GM23338 (cell line): ENCODE measurements around the gene ZNF488. TPM values are rescaled to one million over a fixed set of nuclear protein-coding genes. Genes with fewer than 3 reads are reported as not detected.

Source experiments
- ATAC-seq: fragments of 200-7000 bp; cut with Tn5 transposase; 3 replicates; pipeline ENCODE4 v1.9.1; 2020
- DNase-seq: peaks from one replicate; pipeline ENCODE4 v3.0.0-alpha.2; 2015; ENCODE audit warnings: low spot score
- H2AFZ ChIP-seq: fragments of 200-600 bp; sonication (generic); 2 replicates; pipeline ENCODE4 v1.8.0; 2016; ENCODE audit warnings: antibody characterized with exemption, mild to moderate bottlenecking, moderate library complexity
- H3F3A ChIP-seq: fragments of 200-600 bp; sonication (generic); replicated peaks from 2 replicates; pipeline ENCODE4 v1.8.0; 2017; ENCODE audit warnings: antibody characterized with exemption, mixed run types, low read depth
- H3K27ac ChIP-seq: fragments of 200-600 bp; sonication (generic); 2 replicates; pipeline ENCODE4 v1.6.1; 2016; ENCODE audit warnings: low read depth
- H3K27me3 ChIP-seq: fragments of 200-600 bp; sonication (generic); 2 replicates; pipeline ENCODE4 v1.8.0; 2016; ENCODE audit warnings: mild to moderate bottlenecking, mixed run types, moderate library complexity; ENCODE audit not compliant: insufficient read depth
- H3K36me3 ChIP-seq: fragments of 200-600 bp; sonication (generic); 2 replicates; pipeline ENCODE4 v1.8.0; 2016; ENCODE audit warnings: mild to moderate bottlenecking; ENCODE audit not compliant: insufficient read depth
- H3K4me1 ChIP-seq: fragments of 200-600 bp; sonication (generic); 2 replicates; pipeline ENCODE4 v1.8.0; 2016; ENCODE audit warnings: mild to moderate bottlenecking, moderate library complexity; ENCODE audit not compliant: insufficient read depth
- H3K4me2 ChIP-seq: fragments of 200-600 bp; sonication (generic); 2 replicates; pipeline ENCODE4 v1.7.1; 2017; ENCODE audit warnings: mixed run types
- H3K4me3 ChIP-seq: fragments of 200-600 bp; sonication (generic); 2 replicates; pipeline ENCODE4 v1.6.1; 2016; ENCODE audit warnings: mixed run types
- H3K79me2 ChIP-seq: fragments of 200-600 bp; sonication (generic); replicated peaks from 2 replicates; pipeline ENCODE4 v1.8.0; 2017; ENCODE audit warnings: mild to moderate bottlenecking; ENCODE audit not compliant: insufficient read depth
- H3K9me2 ChIP-seq: fragments of 200-600 bp; sonication (generic); 2 replicates; pipeline ENCODE4 v1.8.0; 2017; ENCODE audit not compliant: insufficient read depth
- H4K20me1 ChIP-seq: fragments of 200-600 bp; sonication (generic); replicated peaks from 2 replicates; pipeline ENCODE4 v1.8.0; 2017; ENCODE audit warnings: mild to moderate bottlenecking; ENCODE audit not compliant: insufficient read depth
- H3K27ac Mint-ChIP-seq: 2 replicates; pipeline ENCODE4 v1.8.0; 2020; ENCODE audit warnings: inconsistent platforms, mild to moderate bottlenecking, moderate library complexity, mixed read lengths
- H3K27me3 Mint-ChIP-seq: 3 replicates; pipeline ENCODE4 v1.8.0; 2022; ENCODE audit warnings: low read depth, mild to moderate bottlenecking, moderate library complexity, mixed read lengths, inconsistent platforms; ENCODE audit not compliant: insufficient read depth, poor library complexity
- H3K36me3 Mint-ChIP-seq: 3 replicates; pipeline ENCODE4 v1.8.0; 2021; ENCODE audit warnings: low read depth, mild to moderate bottlenecking, inconsistent platforms, moderate library complexity, mixed read lengths
- H3K4me1 Mint-ChIP-seq: 3 replicates; pipeline ENCODE4 v1.8.0; 2020; ENCODE audit warnings: mild to moderate bottlenecking, inconsistent platforms, mixed read lengths
- H3K4me3 Mint-ChIP-seq: 3 replicates; pipeline ENCODE4 v1.8.0; 2021; ENCODE audit warnings: moderate library complexity, mild to moderate bottlenecking, inconsistent platforms, mixed read lengths
- H3K9me3 Mint-ChIP-seq: 3 replicates; pipeline ENCODE4 v1.8.0; 2020; ENCODE audit warnings: moderate library complexity, mild to moderate bottlenecking, inconsistent platforms, mixed read lengths
- ETS1 ChIP-seq: IDR thresholded peaks from 2 replicates; pipeline ENCODE4 v1.6.1; 2016; ENCODE audit warnings: antibody characterized with exemption
- EZH2 ChIP-seq: fragments of 200-600 bp; sonication (generic); IDR thresholded peaks from one replicate; pipeline ENCODE4 v1.8.0; 2017; ENCODE audit warnings: antibody characterized with exemption, mild to moderate bottlenecking, low read depth; ENCODE audit not compliant: unreplicated experiment
- EZH2phosphoT487 ChIP-seq: fragments of 200-600 bp; sonication (generic); IDR thresholded peaks from one replicate; pipeline ENCODE4 v1.8.1; 2018; ENCODE audit warnings: antibody characterized with exemption; ENCODE audit not compliant: unreplicated experiment
- JUNB ChIP-seq: IDR thresholded peaks from one replicate; pipeline ENCODE4 v1.6.1; 2016; ENCODE audit warnings: antibody characterized with exemption; ENCODE audit not compliant: unreplicated experiment
- NANOG ChIP-seq: IDR thresholded peaks from 2 replicates; pipeline ENCODE4 v1.6.1; 2016; ENCODE audit warnings: antibody characterized with exemption, borderline replicate concordance
- POLR2AphosphoS5 ChIP-seq: IDR thresholded peaks from 2 replicates; pipeline ENCODE4 v1.6.1; 2016; ENCODE audit warnings: antibody characterized with exemption, low read depth
- REST ChIP-seq: IDR thresholded peaks from one replicate; pipeline ENCODE4 v1.6.1; 2018; ENCODE audit warnings: antibody characterized with exemption; ENCODE audit not compliant: unreplicated experiment
- STAT1 ChIP-seq: IDR thresholded peaks from one replicate; pipeline ENCODE4 v1.6.1; 2016; ENCODE audit warnings: antibody characterized with exemption; ENCODE audit not compliant: unreplicated experiment
- ZNF114 ChIP-seq: fragments of 250-450 bp; sonication (Bioruptor Pico); IDR thresholded peaks from 2 replicates; pipeline ENCODE4 v1.5.0; 2020; ENCODE audit warnings: mild to moderate bottlenecking, moderate library complexity
- ZNF331 ChIP-seq: fragments of 250-450 bp; sonication (Bioruptor Pico); IDR thresholded peaks from 2 replicates; pipeline ENCODE4 v1.5.0; 2020; ENCODE audit warnings: low read depth, mild to moderate bottlenecking, moderate library complexity
- ZNF462 ChIP-seq: fragments of 250-450 bp; sonication (Bioruptor Pico); IDR thresholded peaks from 2 replicates; pipeline ENCODE4 v1.5.0; 2020; ENCODE audit warnings: mild to moderate bottlenecking, moderate library complexity
- polyA plus RNA-seq: library from polyadenylated mRNA; unstranded; fragments of >200 nt; fragmentation: Nextera tagmentation; extraction: Ambion mirVana; gene quantifications from 2 replicates; pipeline ENCODE4 v1.2.1, GENCODE V29; 2016
- total RNA-seq: library from RNA; depleted of rRNA; stranded (reverse); fragments of >200 nt; shearing (Covaris generic); gene quantifications from 2 replicates; pipeline ENCODE4 v1.2.3, GENCODE V29; 2014

The ZNF488 gene
- total and polyA plus RNA-seq, 2 experiments from 2014 or later: 2.5 to 5.2 TPM

- TF ChIP-seq EZH2: no peak
- TF ChIP-seq JUNB: no peak
- no peak for TF ChIP-seq EZH2phosphoT487
- TF ChIP-seq NANOG: no peak
- TF ChIP-seq ZNF114 (CRISPR knock-in tag): no peak
These were observed 19.7 kb downstream of the ZNF488 start (continued) for GRCh38 chr10:47364366-47364765.

GRCh38 chr10:47363781-47364180, 20.3 kb downstream of the ZNF488 start:
- Histone ChIP-seq H3K36me3 (no peaks in the 10 kb centered on the region), H3K4me3 (no peak overlapping the region), H2AFZ (no peak overlapping the region), H3K9me2 (no peaks in the 10 kb centered on the region), H3K79me2 (no peaks in the 10 kb centered on the region), H3K4me1 (no peaks in the 10 kb centered on the region), H3K27ac (no peak overlapping the region), H3K4me2 (no peak overlapping the region), H3F3A (no peaks in the 10 kb centered on the region), H3K27me3 (no peaks in the 10 kb centered on the region), H4K20me1 (no peaks in the 10 kb centered on the region)
- ATAC-seq (no peak), DNase-seq (no peak)
- TF ChIP-seq EZH2 (no peak), JUNB (no peak), POLR2AphosphoS5 (no peak), ZNF462 (no peak), ETS1 (no peak), ZNF114 (CRISPR knock-in tag) (no peak), ZNF331 (CRISPR knock-in tag) (no peak), NANOG (no peak), STAT1 (no peak), REST (no peak)
- no peaks in the 10 kb centered on the region for H3K36me3 Mint-ChIP-seq
- H3K4me1 Mint-ChIP-seq: peaks cover 15% of the 10 kb centered on the region
- H3K27ac Mint-ChIP-seq: no peak overlapping the region
- H3K27me3 Mint-ChIP-seq: peaks cover 7% of the 10 kb centered on the region
- H3K9me3 Mint-ChIP-seq: no peaks in the 10 kb centered on the region
- no peak overlapping the region for H3K4me3 Mint-ChIP-seq
